ENCODE results near the gene ACOX3. TPM values are rescaled to one million over a fixed set of nuclear protein-coding genes. Genes with fewer than 3 reads are reported as not detected.

ACOX3 gene
- polyA plus RNA-seq, 2 of the 4 experiments (the other 2 are of a cell fraction), result 4.9 to 8.2 TPM

DNA sequence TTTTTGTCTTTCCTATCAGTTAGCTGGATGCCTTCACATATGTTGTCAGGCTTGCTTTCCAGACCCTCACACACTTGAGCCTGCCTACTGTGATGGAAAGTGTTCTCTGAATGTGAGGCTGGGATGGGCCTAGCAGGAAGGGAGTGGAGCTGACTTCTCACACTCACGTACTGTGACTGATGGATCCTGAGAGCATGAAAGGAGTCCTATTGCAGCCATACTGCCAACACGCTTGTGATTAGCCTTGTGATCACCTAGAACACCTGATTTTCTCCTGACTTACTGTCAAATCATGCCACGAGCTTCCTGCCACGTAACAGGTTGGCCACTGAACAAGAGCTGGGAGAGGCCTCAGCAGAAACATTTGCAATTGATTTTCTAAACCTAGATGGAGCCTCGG is 49.9 kb downstream of the ACOX3 start:
- Histone ChIP-seq H3K4me2 (no peak overlapping the region), H3K4me3 (no peak overlapping the region), H3K27ac (no peak overlapping the region), H3K4me1 (peaks cover 28% of the 10 kb centered on the region), H3K9me3 (no peaks in the 10 kb centered on the region)
- no peak for TF ChIP-seq NFE2L2 (conservative IDR thresholded peaks at IDR 0.05; ENCODE audit: low read length)
- TF ChIP-seq CHD2 (IDR thresholded peaks at IDR 0.05; ENCODE audit: low read length, partially characterized antibody), result no peak
- TF ChIP-seq CBX2 (IDR thresholded peaks at IDR 0.05; ENCODE audit: borderline replicate concordance, low read depth), result no peak
- TF ChIP-seq ZFP36 (IDR thresholded peaks at IDR 0.05; ENCODE audit: borderline replicate concordance, partially characterized antibody), result no peak
- TF ChIP-seq RAD21 (conservative IDR thresholded peaks at IDR 0.05 in 1 of 2, IDR thresholded peaks at IDR 0.05 in 1 of 2), result no peak
- no peak for TF ChIP-seq SMC3 (IDR thresholded peaks at IDR 0.05)
- TF ChIP-seq POLR2AphosphoS2 (conservative IDR thresholded peaks at IDR 0.05; ENCODE audit: low read length), result no peak
- TF ChIP-seq, protein P1, sequence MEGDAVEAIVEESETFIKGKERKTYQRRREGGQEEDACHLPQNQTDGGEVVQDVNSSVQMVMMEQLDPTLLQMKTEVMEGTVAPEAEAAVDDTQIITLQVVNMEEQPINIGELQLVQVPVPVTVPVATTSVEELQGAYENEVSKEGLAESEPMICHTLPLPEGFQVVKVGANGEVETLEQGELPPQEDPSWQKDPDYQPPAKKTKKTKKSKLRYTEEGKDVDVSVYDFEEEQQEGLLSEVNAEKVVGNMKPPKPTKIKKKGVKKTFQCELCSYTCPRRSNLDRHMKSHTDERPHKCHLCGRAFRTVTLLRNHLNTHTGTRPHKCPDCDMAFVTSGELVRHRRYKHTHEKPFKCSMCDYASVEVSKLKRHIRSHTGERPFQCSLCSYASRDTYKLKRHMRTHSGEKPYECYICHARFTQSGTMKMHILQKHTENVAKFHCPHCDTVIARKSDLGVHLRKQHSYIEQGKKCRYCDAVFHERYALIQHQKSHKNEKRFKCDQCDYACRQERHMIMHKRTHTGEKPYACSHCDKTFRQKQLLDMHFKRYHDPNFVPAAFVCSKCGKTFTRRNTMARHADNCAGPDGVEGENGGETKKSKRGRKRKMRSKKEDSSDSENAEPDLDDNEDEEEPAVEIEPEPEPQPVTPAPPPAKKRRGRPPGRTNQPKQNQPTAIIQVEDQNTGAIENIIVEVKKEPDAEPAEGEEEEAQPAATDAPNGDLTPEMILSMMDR (IDR thresholded peaks at IDR 0.05), result no peak
- no peak for TF ChIP-seq MAZ (IDR thresholded peaks at IDR 0.05; ENCODE audit: borderline replicate concordance, low read depth, low read length)
- TF ChIP-seq JUNB (IDR thresholded peaks at IDR 0.05), result no peak
- TF ChIP-seq, protein P2, sequence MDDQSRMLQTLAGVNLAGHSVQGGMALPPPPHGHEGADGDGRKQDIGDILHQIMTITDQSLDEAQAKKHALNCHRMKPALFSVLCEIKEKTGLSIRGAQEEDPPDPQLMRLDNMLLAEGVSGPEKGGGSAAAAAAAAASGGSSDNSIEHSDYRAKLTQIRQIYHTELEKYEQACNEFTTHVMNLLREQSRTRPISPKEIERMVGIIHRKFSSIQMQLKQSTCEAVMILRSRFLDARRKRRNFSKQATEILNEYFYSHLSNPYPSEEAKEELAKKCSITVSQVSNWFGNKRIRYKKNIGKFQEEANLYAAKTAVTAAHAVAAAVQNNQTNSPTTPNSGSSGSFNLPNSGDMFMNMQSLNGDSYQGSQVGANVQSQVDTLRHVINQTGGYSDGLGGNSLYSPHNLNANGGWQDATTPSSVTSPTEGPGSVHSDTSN (IDR thresholded peaks at IDR 0.05), result no peak
- no peak for TF ChIP-seq KDM5A (IDR thresholded peaks at IDR 0.05)
- TF ChIP-seq, protein P3, sequence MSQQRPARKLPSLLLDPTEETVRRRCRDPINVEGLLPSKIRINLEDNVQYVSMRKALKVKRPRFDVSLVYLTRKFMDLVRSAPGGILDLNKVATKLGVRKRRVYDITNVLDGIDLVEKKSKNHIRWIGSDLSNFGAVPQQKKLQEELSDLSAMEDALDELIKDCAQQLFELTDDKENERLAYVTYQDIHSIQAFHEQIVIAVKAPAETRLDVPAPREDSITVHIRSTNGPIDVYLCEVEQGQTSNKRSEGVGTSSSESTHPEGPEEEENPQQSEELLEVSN (IDR thresholded peaks at IDR 0.05; ENCODE audit: borderline replicate concordance, low read depth), result no peak
- TF ChIP-seq POLR2A (IDR thresholded peaks at IDR 0.05; ENCODE audit: low read length), result no peak
- TF ChIP-seq KDM1A (IDR thresholded peaks at IDR 0.05; ENCODE audit: low read depth), result no peak
- TF ChIP-seq, protein P4, sequence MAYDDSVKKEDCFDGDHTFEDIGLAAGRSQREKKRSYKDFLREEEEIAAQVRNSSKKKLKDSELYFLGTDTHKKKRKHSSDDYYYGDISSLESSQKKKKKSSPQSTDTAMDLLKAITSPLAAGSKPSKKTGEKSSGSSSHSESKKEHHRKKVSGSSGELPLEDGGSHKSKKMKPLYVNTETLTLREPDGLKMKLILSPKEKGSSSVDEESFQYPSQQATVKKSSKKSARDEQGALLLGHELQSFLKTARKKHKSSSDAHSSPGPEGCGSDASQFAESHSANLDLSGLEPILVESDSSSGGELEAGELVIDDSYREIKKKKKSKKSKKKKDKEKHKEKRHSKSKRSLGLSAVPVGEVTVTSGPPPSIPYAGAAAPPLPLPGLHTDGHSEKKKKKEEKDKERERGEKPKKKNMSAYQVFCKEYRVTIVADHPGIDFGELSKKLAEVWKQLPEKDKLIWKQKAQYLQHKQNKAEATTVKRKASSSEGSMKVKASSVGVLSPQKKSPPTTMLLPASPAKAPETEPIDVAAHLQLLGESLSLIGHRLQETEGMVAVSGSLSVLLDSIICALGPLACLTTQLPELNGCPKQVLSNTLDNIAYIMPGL (CRISPR knock-in tag; IDR thresholded peaks at IDR 0.05; ENCODE audit: borderline replicate concordance), result no peak
- no peak for TF ChIP-seq EP300 (IDR thresholded peaks at IDR 0.05)
- no peak for TF ChIP-seq FOSL2 (IDR thresholded peaks at IDR 0.05)
- TF ChIP-seq FOSL2 (CRISPR knock-in tag; IDR thresholded peaks at IDR 0.05), result no peak
- WGBS (ENCODE audit: missing lambda C conversion rate), result 92% methylated on average over 4 of the region's 5 CpGs
- ATAC-seq (no peak), FAIRE-seq (no peak), DNase-seq (ENCODE audit: low read depth in 1 of 2, low spot score in 1 of 2) (no peak)
- ChIA-PET POLR2A (no interaction called here), CTCF (interaction anchor here (2.2 to 7.2 kb wide), 3 partner anchors 12 to 148 kb away, joined by 7 to 30 read pairs (median 28); no protein-coding TSS in a partner anchor)

DNA sequence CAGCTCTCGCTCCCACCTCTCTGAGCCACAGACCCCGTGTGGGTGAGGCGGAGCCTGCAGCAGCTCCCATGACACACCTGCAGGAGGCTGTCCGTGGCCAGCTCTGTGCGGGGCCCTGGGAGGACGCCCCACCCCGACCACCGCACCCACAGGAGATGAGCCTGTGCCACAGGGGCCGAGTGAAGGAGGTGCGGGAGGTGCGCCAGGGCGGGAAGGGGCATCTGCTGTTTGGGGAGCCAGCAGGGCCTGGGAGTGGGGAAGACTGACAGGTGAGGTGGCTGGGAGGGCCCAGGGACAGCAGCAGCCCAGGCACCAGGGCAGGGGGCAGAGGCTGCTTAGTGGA is 52.0 kb downstream of the ACOX3 start:
- FAIRE-seq, result no peak
- DNase-seq (ENCODE audit: low read depth in 1 of 2, low spot score in 1 of 2), result no peak
- Histone ChIP-seq H3K4me1 (peaks cover 22% of the 10 kb centered on the region), H3K4me3 (no peak overlapping the region), H3K9me3 (no peaks in the 10 kb centered on the region), H3K27ac (peak overlapping the region; percentile 69 to 86), H3K4me2 (peak overlapping the region; percentile 58; the same call in 2 of the 3 replicates)
- WGBS (ENCODE audit: missing lambda C conversion rate), result 93% methylated on average over 3 of the region's 12 CpGs
- ChIA-PET CTCF (interaction anchor here (5.7 to 7.2 kb wide), 2 partner anchors 14 to 122 kb away, joined by 28 to 30 read pairs; no protein-coding TSS in a partner anchor), POLR2A (no interaction called here)
- ATAC-seq, result peak in 1 of 2 experiments; percentile 28; a peak in 3 of 6 replicates
- TF ChIP-seq HOXB13 (CRISPR knock-in tag; IDR thresholded peaks at IDR 0.05; ENCODE audit: low read depth) (no peak), JUN (IDR thresholded peaks at IDR 0.05) (no peak), KDM1A (IDR thresholded peaks at IDR 0.05; ENCODE audit: low read depth) (no peak), NPAS2 (CRISPR knock-in tag; IDR thresholded peaks at IDR 0.05; ENCODE audit: borderline replicate concordance) (no peak), HOXA7 (CRISPR knock-in tag; IDR thresholded peaks at IDR 0.05) (no peak), HEYL (CRISPR knock-in tag; IDR thresholded peaks at IDR 0.05) (no peak), SMC3 (IDR thresholded peaks at IDR 0.05) (no peak), FOXS1 (CRISPR knock-in tag; IDR thresholded peaks at IDR 0.05) (no peak), BHLHE40 (IDR thresholded peaks at IDR 0.05; ENCODE audit: low read depth, low read length) (no peak), RNF2 (IDR thresholded peaks at IDR 0.05; ENCODE audit: borderline replicate concordance, low read depth) (no peak), HOXB5 (CRISPR knock-in tag; IDR thresholded peaks at IDR 0.05) (no peak)
- TF ChIP-seq, protein P5, sequence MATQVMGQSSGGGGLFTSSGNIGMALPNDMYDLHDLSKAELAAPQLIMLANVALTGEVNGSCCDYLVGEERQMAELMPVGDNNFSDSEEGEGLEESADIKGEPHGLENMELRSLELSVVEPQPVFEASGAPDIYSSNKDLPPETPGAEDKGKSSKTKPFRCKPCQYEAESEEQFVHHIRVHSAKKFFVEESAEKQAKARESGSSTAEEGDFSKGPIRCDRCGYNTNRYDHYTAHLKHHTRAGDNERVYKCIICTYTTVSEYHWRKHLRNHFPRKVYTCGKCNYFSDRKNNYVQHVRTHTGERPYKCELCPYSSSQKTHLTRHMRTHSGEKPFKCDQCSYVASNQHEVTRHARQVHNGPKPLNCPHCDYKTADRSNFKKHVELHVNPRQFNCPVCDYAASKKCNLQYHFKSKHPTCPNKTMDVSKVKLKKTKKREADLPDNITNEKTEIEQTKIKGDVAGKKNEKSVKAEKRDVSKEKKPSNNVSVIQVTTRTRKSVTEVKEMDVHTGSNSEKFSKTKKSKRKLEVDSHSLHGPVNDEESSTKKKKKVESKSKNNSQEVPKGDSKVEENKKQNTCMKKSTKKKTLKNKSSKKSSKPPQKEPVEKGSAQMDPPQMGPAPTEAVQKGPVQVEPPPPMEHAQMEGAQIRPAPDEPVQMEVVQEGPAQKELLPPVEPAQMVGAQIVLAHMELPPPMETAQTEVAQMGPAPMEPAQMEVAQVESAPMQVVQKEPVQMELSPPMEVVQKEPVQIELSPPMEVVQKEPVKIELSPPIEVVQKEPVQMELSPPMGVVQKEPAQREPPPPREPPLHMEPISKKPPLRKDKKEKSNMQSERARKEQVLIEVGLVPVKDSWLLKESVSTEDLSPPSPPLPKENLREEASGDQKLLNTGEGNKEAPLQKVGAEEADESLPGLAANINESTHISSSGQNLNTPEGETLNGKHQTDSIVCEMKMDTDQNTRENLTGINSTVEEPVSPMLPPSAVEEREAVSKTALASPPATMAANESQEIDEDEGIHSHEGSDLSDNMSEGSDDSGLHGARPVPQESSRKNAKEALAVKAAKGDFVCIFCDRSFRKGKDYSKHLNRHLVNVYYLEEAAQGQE (IDR thresholded peaks at IDR 0.05), result no peak
